HG02840 (cell line): ENCODE data around the gene TBPL1.
"Not testable (repeated sequence)": the region's sequence is repeated elsewhere in the genome, so short reads cannot be mapped to it uniquely, and the experiment has no call there.

Experiments used
- ATAC-seq: cut with Tn5 transposase; IDR thresholded peaks from one replicate; pipeline ENCODE4 v1.9.1; 2021; ENCODE audit warnings: mild to moderate bottlenecking, moderate library complexity, moderate number of reproducible peaks; ENCODE audit not compliant: unreplicated experiment, low FRiP score

Gene TBPL1

DNA sequence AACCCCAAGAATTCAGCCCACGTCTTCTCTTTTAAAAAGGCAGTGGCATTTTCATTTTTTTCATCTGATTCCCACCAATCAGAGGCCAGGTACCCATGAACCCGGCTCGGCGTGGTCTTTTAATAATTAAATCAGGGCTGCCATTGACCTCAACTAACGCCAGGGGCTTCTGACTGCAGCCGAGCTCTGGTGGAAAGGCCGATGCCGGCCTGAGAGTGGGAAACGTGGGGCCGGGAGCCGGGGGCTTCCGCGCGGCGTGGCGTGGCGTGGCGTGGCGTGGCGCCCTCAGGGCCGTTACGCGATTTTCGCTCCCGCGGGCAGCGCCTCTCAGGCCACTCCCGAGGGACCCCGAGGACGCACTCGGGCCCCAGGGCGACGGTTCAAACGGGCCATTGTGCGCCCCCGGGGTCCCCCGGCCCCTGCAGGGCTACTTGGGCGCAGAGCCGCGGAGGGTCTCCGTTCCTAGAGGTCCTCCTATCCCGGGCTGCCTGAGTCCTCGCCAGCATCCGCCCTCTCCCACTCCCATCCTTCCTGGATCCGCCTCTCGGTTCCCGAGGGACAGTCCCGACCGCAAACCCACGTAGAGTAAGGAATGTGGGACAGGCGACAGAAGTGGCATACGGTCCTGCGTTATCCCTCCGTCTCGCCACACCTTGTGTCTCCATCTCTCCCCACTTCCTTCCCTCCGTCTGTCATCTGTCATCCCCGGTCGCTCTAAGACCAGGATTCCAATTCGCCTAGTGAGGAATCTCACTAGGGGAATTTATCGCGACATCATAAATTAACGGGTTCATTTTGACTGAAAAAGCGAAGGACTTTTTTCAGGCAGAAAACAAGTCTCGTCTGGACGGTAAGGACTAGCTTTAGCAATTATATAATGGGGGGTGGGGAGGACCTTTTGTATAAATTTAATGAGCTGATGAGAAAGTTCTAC lies 876 bp upstream of the TBPL1 start:
- peak; percentile 43 for ATAC-seq

DNA sequence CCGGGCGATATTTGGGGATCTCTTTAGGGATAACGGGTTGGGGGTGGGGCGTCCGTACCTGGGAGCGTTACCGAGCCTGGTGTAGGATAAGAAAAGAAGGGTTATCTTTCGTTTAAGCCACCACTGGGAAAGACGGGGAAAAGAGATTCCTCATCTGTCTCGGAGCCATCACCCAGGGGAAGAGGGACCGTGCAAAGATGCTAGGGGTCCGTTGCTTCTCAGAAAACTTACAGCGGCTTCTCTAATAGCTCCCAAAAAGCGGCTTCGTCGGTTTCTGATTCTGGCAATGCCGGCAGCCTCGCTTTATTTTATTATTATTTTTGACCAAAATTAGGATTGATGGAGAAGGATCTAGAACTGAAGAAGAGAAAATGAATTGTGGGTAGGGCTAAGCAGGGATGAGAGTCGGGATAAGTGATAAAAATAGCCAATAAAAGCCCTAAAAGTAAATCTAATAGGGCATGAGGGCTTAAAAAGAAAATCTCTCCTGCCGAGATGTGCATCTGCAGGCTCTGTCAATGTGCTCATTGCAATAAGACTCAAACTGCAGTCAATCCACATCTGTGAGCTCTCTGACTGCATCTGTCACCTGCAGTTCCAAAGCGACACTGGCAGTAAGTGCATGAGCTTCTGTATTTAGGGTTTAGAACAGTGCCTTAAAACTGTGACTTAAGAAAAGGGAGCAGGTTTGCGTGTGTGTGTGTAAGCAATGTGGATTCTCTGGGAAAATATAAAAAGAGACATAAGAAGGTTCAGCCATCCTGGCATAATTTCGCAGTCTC lies 801 bp downstream of the TBPL1 start:
- no peak for ATAC-seq

DNA sequence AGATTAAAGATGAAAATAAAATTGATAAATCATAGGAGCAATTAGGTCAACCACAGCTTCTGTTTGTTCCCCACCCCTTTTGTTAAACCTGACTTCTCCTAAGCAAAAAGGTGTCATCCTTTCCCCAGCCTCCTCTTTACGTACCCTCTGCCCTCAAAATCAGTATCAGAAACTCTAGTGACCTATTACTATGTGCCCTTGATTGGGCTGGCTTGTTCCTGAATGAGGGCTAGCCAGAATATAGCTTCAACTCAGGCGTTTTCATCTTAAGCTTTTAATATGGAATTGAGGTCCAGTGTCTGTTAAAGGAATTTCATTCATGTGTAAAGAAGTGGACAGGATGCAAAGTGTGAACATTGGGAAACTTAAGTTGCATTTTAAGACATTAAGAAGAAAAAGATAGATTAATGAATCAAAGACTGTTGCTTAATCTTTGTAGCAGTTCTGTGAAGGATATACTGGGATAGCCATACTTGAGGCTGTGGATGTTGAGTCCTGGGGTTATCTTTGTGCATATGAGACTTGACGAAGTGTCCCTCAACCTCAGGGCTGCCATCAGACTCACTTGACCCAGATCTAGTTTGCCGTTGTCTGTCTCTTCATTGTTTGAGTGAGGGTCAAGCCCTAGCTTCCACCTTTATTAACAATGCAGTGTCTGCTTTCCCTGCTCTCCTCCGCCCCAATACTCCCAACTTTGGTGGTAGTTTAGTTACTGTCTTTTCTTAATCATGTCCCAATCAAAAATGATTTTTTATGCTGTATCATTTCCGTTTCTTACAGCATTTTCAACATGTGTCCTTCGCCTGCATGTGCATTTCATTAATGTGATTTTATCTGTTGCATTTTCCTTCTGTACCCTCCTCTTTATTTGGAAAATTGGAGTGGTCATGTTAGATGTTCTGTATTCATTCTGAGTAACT lies 1.9 kb downstream of the TBPL1 start:
- no peak for ATAC-seq

DNA sequence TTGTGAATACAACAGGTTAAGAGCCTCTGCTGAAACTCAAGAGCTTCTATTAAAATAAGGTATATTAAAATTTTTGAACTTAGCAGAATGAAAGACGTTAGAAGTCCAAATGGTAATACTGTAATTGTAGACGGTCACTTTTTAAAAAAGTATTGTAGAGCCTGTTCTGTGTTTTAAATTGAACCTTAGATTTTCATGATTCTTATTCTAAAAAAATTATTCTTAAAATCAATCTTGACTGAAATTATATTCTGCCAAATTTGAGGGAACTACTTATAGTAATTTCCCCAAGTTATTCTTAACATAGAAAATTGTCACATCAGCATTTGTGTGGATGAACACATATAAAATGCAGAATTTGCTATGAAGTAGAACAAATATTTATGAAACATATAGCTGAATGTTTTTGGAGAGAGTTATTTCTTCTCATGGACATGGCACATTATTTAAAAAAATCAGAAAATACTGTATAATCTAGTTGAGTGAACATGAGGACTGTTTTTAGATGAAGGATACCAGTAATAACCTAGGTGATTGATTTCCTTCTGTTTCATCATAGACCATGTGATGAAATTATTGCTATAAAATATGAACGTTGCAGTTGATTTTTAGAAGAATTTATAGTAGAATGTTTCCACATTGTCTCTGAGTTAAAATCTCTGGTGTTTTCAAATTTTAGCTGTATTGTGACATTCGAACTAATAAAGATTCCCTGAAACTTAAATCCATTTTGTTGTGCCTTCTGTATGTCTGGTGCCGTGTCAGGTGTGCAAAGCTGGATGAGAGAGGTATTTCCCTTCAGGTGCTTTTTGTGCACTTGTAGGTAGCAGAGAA lies 2.8 kb downstream of the TBPL1 start:
- ATAC-seq: no peak

DNA sequence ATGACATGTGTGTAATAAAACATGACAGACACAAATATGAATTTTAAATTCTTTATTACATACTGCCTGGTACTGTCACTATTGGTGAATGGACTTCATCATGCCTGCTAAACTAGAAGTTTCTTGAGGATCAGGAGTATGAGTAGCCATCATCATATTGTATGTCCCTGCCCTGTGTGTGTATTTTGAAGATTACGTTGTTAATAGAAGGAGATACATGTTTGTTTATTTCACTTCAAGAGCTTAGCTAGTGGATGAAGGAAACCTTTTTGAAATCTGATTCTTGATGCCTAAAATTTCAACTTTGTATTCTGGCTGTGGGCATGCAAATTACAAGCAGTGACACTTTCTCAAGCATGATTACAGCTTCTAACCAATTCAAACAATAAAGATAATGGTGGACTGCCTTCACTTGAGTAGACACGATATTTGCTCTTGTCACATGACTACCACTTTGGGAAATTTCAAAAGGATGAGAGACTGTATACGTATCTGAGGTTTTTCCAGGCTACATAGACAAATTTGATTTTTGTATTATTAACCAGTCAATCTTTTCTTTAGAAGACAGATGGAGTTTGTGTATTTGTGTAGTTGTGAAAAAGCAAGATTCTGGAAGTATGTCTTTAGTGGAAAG lies 3.5 kb downstream of the TBPL1 start:
- ATAC-seq: no peak

DNA sequence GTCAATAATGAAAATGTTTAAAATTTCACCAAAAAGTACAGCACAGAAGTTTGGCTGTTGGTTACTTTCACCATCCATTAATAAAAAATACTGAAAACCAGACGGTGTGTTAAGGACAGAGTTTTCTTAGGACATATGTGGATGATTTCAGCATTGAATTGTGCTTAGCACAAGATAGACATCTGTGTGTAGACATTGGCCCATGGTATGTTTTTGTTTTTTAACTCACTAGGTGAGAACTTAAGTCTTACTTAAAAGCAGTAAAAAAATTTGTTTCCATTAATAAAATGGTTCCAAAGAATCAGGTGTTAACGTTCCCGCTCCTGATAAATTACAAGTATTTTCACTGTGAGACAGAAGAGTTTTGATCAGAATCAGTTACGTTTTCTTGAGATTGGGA lies 4.2 kb downstream of the TBPL1 start:
- no peak for ATAC-seq

DNA sequence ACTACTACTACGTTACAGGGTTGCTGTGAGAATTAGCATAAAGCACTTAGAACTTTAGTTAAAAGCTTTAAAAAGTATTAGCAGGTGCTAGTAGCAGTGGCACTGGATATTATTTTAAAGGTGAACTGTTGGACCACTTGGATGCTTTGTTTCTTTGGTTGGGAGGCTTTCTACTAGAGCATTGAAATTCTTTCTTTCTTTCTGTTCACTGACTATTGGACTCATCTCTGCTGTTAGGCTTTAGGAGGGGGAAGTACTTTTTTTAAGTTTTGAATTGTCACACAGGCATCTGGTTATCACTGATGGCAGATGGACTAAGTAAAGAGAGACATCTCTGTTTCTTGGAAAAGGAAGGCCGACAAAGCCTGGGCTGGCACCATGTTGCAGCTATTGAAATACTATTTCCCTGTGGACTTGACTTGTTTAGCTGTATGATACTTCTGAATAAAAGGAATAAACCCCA lies 4.8 kb downstream of the TBPL1 start:
- ATAC-seq: no peak

DNA sequence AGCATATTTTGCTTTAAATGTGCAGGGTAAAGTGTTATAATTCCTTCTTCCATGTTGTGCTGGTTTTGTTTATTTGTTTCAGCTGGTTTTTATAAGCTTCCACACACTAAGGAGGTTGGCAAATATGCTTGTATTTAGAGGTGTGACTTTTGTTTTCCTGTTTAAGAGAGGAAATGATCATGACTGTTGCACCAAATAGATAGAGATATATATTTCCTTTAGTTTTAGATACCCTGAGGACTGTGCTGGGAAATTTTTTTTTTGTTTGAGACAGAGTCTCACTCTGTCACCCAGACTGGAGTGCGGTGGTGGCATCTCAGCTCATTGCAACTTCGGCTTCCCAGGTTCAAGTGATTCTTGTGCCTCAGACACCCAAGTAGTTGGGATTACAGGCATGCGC lies 5.8 kb downstream of the TBPL1 start:
- no peak for ATAC-seq

DNA sequence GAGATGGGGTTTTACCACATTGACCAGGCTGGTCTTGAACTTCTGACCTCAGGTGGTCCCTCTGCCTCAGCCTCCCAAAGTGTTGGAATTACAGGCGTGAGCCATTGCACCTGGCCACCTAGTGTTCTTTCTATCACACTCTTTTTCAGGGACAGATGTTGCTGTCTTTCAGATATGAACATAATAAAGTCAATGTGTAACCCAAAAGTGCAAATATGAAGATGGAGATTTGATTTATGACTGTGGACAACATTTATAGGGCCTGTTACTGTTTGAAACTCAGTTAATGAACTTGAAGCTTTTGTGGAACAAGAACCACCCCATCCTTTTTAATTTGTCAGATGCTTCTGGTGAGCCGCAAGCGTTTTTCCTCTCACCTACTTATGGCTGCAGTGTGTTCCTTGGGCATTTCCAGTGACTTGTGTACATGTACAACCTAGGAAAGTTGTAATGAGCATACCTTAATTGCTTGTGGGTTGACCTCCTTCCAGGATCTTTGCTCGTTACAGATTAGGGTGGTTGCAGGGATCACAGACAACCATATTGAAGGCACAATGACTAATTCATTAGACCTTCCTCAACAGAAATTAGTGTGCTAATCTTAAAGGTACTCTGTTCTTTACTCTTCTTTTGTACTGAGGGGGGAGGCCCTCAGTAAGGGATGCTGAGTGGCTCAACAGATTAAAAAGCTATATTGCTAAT lies 6.8 kb downstream of the TBPL1 start:
- no peak for ATAC-seq

DNA sequence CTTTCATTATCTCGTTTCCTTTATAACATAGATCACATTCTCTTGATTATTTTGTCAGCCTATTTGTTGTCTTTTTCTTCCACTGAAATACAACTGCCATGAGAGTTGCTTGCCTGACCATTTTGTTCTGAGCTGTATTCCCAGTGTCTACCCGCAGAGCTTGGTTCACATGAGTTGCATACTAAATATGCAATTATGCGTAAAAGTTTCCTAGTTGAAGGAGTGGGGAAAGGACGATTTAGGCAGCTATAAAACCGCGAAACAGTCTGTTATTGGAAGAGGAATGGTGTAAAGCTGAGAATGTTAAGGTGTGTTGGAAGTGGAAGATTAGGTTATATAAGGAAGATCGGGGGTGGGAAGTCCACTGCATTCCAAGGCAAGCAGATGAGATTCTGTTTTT lies 8.8 kb downstream of the TBPL1 start:
- ATAC-seq: no peak

DNA sequence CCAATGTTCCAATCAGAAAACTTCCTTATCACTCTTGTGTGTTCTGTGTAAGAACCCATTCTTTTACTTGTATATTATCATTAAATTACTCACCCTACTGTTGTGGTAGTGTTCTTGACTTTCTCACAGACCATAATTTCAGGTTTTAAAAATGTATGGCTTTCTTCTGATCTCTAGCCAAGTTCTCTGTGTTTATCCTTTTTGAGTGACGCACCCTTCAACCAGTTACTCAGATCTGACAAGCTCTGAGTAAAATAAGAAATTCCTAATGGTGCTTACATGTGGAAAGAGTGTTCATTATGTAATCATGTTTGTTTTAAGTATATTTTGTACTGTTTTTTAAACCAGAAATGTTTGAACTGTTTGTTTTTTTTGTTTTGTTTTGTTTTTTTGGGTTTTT lies 11.0 kb downstream of the TBPL1 start:
- ATAC-seq: no peak

DNA sequence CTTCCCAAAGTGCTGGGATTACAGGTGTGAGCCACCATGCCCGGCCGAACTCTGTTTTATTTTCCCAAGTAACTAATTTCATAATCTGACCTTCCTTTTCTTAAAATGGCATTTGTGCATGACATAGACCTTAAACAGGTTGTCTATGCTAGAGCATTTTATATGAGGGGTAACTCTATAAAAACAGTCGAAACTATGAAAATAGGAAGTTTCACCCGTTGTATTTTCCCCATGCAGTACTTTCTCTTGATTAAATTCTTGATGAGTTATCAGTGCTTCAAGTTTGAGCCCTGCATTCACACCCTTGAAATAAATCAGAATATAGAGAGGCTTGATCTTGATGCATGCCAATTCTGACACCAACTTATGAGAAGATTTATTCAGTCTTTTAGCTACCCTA lies 11.7 kb downstream of the TBPL1 start:
- no peak for ATAC-seq

DNA sequence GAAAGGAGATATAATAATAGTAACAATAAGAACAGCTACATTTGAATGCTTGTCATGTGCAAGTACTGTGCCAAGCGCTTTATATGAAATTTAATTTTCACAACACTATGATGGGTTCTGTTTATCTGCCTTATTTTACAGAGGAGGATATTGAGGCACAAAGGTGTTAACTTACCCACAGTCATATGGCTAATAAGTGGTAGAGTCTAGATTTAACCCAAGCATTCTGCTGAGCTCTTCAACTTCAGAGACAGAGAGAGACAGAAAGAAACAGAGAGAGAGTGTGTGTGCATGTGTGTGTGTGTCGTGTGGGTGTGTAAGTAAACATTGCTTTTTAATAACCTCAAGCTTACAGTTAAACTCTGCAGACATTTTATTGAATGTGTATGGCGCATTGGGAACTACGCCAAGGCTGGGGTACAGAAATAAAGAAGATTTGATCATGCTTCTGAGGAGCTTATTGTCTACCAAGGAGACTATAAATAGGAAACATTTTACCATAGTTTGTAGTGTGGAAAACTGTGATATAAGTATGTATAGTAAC lies 12.9 kb downstream of the TBPL1 start:
- ATAC-seq: no peak

DNA sequence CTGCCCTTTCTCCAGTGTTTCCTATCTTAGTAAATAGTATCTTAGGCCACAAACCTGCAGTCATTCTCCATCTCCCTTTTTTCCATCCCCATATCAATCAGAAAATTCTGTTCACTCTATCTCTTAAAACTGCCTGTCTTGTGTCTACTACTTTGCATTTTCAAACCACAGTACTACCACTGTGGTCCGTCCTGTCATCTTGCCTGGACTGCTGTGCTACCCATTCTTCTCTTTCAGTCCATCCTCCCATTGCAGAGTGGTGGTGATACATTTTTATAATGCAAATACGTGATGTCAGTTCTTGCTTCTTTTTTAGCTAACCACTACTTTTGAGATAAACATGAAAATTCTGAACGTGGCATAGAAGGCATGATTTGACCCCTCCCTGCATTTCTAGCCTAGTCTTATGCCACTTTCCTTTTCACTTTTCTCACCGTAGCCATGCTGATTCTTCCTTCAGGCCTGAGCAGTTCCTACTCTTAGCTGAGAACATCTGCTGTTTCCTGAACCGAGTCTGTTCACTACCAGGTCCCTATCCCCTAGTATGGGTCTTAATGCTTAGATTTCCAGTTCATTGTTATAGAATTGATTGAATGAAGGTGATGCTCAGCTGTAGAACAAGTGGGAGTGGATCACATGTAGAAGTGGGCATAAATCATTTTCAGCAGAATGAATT lies 13.8 kb downstream of the TBPL1 start:
- ATAC-seq: peak; percentile 68

DNA sequence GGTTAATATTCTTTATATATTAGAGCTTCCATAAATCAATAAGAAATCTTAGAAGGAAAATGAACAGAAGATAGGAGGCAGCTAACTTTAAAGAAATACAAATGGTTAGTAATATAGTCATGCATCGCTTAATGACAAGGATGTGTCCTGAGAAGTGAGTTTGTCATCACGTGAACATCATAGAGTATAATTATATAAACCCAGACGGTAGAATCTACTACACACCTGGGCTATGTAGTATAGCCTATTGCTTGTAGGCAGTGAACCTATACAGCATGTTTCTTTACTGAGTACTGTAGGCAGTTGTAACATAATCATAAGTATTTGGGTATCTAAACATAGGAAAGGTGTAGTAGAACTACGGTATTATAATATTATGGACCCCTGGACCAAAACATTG lies 14.3 kb downstream of the TBPL1 start:
- ATAC-seq: no peak

DNA sequence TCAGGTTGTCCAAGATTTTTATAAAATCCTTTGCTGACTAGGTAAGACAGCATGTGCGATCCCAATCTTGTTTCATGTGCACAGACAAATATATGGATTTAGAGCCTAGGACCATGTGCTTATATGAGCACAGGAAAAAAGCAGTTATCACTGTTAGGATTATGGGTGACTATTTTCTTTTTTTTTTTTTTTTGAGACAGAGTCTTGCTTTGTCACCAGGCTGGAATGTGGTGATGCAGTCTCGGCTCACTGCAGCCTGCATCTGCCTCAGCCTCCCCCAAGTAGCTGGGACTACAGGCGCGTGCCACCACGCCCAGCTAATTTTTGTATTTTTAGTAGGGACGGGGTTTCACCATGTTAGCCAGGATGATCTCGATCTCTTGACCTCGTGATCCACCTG lies 14.8 kb downstream of the TBPL1 start:
- not testable (repeated sequence) for ATAC-seq

DNA sequence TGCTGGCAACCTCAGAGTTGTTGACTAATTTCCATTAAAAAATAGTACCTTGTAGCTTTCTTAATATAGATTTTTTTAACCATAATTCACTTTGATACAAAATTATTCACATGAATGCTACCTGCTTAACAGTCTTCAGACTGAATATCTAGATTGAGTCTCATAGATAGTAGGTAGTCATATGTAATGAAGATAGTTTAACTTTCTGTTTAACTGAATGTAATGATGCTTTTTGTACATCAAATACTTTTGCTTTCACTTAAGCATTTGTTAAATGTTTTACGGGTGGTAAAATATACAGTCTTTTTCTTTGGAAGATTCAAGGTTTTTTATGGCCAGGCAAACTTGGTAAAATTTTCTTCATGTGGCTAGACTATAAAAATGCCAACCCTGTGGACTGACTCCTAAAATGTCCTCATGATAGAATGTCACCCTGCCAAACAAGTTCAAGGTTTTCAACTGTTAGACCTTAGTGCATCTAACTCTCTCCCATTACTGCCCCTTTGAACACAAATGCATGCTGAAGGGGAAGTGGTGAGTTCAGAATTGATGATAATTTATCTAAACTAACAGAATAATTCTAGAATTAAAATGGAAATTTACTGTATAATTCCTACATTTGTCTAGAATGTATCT lies 16.4 kb downstream of the TBPL1 start:
- ATAC-seq: no peak
